ENCODE data around the gene PATL1.
"Not testable (repeated sequence)": the region's sequence is repeated elsewhere in the genome, so short reads cannot be mapped to it uniquely, and the experiment has no call there.

Gene PATL1, protein sequence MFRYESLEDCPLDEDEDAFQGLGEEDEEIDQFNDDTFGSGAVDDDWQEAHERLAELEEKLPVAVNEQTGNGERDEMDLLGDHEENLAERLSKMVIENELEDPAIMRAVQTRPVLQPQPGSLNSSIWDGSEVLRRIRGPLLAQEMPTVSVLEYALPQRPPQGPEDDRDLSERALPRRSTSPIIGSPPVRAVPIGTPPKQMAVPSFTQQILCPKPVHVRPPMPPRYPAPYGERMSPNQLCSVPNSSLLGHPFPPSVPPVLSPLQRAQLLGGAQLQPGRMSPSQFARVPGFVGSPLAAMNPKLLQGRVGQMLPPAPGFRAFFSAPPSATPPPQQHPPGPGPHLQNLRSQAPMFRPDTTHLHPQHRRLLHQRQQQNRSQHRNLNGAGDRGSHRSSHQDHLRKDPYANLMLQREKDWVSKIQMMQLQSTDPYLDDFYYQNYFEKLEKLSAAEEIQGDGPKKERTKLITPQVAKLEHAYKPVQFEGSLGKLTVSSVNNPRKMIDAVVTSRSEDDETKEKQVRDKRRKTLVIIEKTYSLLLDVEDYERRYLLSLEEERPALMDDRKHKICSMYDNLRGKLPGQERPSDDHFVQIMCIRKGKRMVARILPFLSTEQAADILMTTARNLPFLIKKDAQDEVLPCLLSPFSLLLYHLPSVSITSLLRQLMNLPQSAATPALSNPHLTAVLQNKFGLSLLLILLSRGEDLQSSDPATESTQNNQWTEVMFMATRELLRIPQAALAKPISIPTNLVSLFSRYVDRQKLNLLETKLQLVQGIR

DNA sequence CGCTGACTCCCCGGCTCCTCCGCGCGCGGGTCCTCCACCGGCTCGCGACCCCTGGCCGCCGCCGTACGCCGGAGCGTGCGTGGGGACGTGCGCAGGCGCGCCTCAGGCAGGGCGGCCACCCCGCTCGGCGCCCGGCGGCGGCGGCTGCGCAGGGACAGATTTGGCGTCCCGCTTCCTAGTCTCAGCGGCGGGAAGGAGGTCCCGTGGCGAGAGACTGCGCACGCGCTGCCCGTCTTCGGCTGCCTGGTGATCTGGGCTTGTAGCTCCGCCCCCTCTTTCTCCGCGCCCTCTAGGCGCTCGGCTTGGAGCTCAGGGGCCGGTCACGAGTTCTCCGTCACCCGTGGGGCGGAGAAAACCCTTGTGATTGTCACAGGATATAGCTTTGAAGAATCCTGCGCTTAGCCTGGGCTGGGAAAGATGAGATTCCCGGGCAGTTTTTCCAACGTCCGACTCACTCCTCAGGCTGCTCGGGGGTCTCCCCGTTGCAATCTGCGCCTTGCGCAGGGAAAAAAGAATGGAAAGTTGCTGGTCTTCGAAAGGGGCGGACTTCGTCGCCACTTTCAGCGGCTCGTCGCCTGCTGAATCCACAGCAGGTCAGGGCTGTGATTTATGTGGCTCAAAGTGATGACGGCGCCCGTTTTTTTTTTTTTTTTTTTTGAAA lies at the start of gene PATL1:
Gene PATL1, minus strand, starts transcription at position 88 of the 661 bp plus-strand sequence. CDS start 142 bp downstream, outside the sequence.
- peak; percentile 85 to 99 (median 97) for DNase-seq

- no peak for DNase-seq
Observed at GRCh38 chr11:59716051-59716450, 47.2 kb upstream of the PATL1 start.

DNA sequence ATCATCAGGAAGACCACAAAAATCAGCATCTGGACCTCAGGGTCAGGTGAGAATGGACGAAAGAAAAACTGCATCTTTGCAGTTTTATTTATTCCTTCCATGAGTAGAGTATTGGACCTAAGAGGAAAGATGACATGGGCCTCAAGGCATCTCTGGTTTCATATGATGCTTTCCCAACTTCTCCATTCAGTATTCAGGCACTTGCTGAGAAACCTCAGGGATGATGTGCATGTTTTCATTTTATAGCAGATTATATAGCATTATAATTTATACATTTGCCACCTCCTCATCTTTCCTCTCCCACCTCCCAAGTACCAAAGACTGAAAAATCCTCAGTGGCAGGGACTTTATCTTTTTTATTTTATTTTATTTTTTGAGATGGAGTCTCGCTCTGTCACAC lies 44.9 kb upstream of the PATL1 start, which contains the start of gene OR10V1:
Gene OR10V1, minus strand, starts transcription at position 101 of the 400 bp plus-strand sequence. Its CDS starts 0 bp downstream, at position 101.
- DNase-seq: no peak

- no peak for DNase-seq
Observed at GRCh38 chr11:59710136-59710847, 41.5 kb upstream of the PATL1 start.

- no peak for DNase-seq
Observed at GRCh38 chr11:59708537-59708936, 39.7 kb upstream of the PATL1 start.

DNA sequence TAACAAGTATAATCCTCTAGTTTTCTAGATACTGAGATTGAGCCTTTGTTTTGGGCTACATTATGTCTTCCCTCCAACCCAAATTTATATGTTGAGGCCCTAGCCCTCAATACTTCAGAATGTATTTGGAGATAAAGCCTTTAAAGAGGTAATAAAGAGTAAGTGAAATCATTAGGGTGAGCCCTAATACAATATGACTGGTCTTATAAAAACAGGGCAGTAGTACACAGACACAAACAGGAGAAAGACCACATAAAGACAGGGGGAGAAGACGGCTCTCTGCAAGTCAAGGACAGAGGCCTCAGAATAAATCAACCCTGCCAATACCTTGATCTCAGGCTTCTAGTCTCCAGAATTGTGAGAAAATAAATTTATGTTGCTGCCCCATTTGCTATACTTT lies 38.5 kb upstream of the PATL1 start:
- DNase-seq: no peak

- no peak for DNase-seq
Observed at GRCh38 chr11:59706518-59707285, 37.9 kb upstream of the PATL1 start.

- no peak for DNase-seq
Observed at GRCh38 chr11:59705294-59705693, 36.5 kb upstream of the PATL1 start.

GRCh38 chr11:59703515-59703914 lies 34.7 kb upstream of the PATL1 start:
- not testable (repeated sequence) for DNase-seq

DNA sequence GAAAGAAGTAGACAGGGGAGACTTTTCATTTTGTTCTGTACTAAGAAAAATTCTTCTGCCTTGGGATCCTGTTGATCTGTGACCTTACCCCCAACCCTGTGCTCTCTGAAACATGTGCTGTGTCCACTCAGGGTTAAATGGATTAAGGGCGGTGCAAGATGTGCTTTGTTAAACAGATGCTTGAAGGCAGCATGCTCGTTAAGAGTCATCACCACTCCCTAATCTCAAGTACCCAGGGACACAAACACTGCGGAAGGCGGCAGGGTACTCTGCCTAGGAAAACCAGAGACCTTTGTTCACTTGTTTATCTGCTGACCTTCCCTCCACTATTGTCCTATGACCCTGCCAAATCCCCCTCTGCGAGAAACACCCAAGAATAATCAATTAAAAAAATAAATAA lies 31.3 kb upstream of the PATL1 start:
- not testable (repeated sequence) for DNase-seq

- no peak for DNase-seq
Observed at GRCh38 chr11:59698506-59698905, 29.7 kb upstream of the PATL1 start.

DNA sequence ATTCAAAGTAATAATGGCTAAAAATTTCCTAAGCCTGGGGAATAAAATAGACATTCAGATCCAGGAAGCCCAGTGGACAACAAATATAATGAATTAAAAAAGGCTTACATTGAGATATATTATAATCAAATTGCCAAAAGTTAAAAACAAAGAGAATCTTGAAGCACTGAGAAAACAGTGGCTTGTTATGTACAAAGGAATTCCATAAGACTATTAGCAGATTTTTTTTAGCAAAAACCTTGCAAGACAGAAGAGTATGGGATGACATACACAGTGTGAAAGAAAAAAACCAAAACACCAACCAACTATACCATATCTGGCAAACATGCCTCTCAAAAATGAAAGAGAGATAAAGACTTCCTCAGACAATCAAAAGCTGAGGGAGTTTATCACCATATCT lies 24.1 kb upstream of the PATL1 start:
- DNase-seq: no peak

DNA sequence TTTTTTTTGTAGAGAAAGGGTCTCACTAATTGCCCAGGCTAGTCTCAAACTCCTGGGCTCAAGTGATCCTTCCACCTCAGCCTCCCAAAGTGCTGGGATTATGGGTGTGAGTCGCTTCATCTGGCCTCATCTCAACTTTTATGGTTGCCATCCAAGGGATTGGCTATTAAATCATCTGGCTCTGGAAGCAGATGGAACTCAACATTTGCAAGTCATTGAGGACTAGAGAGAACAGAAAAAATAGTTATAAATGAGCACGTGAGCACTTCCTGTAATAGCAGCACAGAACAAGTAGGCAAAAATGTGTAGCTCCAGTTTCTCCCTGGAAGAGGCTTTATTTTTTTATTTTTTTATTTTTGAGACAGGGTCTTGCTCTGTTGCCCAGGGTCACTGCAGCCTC lies 22.3 kb upstream of the PATL1 start:
- DNase-seq: no peak

- DNase-seq: no peak
Observed at GRCh38 chr11:59689015-59689414, 20.2 kb upstream of the PATL1 start.

GRCh38 chr11:59681260-59681725 lies 12.5 kb upstream of the PATL1 start:
- DNase-seq: not testable (repeated sequence)

DNA sequence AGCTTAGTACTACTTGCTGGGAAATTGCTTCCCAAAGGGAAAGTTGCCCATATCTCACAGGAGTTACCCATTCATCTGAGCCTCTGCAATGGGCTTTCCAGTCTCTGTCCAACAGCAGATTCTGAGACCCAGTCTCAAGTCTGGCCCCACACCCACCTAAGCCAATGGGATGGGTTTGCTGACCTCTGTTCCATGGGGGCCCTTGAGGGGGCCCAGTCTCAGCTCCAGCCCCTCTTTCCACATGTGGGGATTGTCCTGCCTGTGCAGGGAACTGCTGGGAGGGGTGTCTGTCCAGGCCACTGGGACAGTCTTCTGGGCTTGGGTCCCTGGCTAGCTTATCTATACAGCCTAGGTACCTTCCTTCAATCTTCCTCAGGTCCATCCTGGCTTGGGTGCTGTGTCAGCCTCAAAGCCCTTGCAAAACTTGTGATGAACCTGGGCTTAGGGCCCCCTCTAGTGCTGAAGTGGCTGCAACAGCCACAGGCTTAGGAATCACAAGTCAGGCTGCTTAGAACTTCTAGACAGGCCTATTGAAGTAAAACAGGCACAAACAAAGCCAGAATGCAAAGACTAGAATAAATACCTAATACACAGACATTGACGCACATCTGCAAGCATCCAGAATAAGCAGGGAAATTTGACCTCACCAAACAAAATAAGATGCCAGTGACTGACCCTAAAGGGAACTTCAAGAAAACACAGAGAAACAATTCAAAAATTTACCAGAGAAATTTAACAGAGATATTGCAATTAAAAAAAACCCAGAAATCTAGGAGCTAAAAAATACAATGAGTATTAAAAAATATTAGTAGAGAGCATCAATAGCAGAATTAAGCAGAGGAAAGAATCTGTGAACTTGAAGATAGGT lies 11.7 kb upstream of the PATL1 start:
- DNase-seq: peak in 12 of 51 donors; percentile 1 to 31 (median 10)

- DNase-seq: no peak
Observed at GRCh38 chr11:59679347-59679746, 10.5 kb upstream of the PATL1 start.

DNA sequence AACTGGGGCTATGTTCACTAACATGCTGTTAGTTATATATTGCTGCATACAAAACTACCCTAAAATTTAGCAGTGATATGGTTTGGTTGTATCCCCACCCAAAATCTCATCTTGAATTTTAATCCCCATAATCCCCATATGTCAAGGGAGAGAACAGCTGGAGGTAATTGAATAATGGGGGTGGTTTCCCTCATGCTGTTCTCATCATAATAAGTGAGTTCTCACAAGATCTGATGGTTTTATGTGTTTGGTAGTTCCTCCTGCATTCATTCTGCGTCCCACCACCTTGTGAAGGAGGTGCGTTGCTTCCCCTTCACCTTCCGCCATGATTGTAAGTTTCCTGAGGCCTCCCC lies 10.0 kb upstream of the PATL1 start:
- no peak for DNase-seq

- no peak for DNase-seq
Observed at GRCh38 chr11:59678118-59678812, 9.4 kb upstream of the PATL1 start.

Measured in hypothalamus (tissue), 51 donors.